ENCODE measurements around the gene ARID1B. TPM values are rescaled to one million over a fixed set of nuclear protein-coding genes. Genes with fewer than 3 reads are reported as not detected.

ARID1B gene
- total and polyA plus RNA-seq, 9 of the 15 experiments (the other 6 are each of a cell fraction or from before 2014, with no cell fraction given), result 12.5 to 50.5 (median 25.8) TPM

GRCh38 chr6:156992020-156992804 lies 215.0 kb downstream of the ARID1B start (continued):
- no peak for TF ChIP-seq CAMTA2 (CRISPR knock-in tag; conservative IDR thresholded peaks at IDR 0.05)
- TF ChIP-seq HNRNPLL (IDR thresholded peaks at IDR 0.05; ENCODE audit: low read depth, low read length, poor library complexity, severe bottlenecking), result peak; percentile 55
- 0 out of 4 replicates have a peak, but pooled peaks of 1 of the 2 experiments have one; percentile 50 for TF ChIP-seq CSDE1 (IDR thresholded peaks at IDR 0.05)
- no peak for TF ChIP-seq ZNF324 (CRISPR knock-in tag; IDR thresholded peaks at IDR 0.05)
- 0 out of 2 replicates have a peak, but pooled peaks have one; percentile 35 for TF ChIP-seq POLR2AphosphoS5 (IDR thresholded peaks at IDR 0.05; ENCODE audit: control insufficient read depth, insufficient read depth, low read depth, low read length)
- no peak for TF ChIP-seq ZNF318 (IDR thresholded peaks at IDR 0.05; ENCODE audit: borderline replicate concordance in 1 of 2, low read depth in 1 of 2)
- no peak for TF ChIP-seq GTF2E2 (tag; IDR thresholded peaks at IDR 0.05)
- no peak for TF ChIP-seq PYGO2 (tag; IDR thresholded peaks at IDR 0.05)
- no peak for TF ChIP-seq PHB2 (IDR thresholded peaks at IDR 0.05; ENCODE audit: low read depth)
- 0 out of 2 replicates have a peak, but pooled peaks have one; percentile 42 for TF ChIP-seq HDGF (IDR thresholded peaks at IDR 0.05)
- TF ChIP-seq RCOR1 (IDR thresholded peaks at IDR 0.05; ENCODE audit: borderline replicate concordance in 1 of 2, low read depth in 2 of 2, low read length in 2 of 2), result peak in 1 of 2 experiments; percentile 53; a peak in 1 of 4 replicates
- TF ChIP-seq CBX3 (IDR thresholded peaks at IDR 0.05; ENCODE audit: borderline replicate concordance in 1 of 2, low read length in 2 of 2), result no peak
- TF ChIP-seq SAP30 (IDR thresholded peaks at IDR 0.05; ENCODE audit: borderline replicate concordance, insufficient read depth, low read depth, low read length, poor library complexity, severe bottlenecking), result no peak
- TF ChIP-seq CREB3L1 (IDR thresholded peaks at IDR 0.05; ENCODE audit: borderline replicate concordance, low read depth), result no peak
- TF ChIP-seq ARNT (IDR thresholded peaks at IDR 0.05), result no peak
